CD8-positive, alpha-beta memory T cell (primary cell): ENCODE data around the gene RSU1. TPM values are rescaled to one million over a fixed set of nuclear protein-coding genes. Genes with fewer than 3 reads are reported as not detected.

Experiments used
- CTCF ChIA-PET: fragments of 350-600 bp; sonication (Branson Sonifier 250); formaldehyde crosslinking; loops from one replicate; lab custom pipeline; 2021; ENCODE audit warnings: antibody characterized with exemption; lab: Charles Lee
- POLR2A ChIA-PET: fragments of 350-600 bp; sonication (Branson Sonifier 250); formaldehyde crosslinking; loops from one replicate; lab custom pipeline; 2021; ENCODE audit warnings: antibody characterized with exemption; lab: Charles Lee
- DNase-seq, 5 donors: peaks; one replicate each; pipeline versions ENCODE4 v3.0.0 to v3.0.0-alpha.2; 2020 to 2022; ENCODE audit warnings: mixed read lengths in 1 of 5
- H3K27ac ChIP-seq: one replicate; pipeline ENCODE4 v1.7.0; 2013; ENCODE audit warnings: low read depth, mild to moderate bottlenecking, low read length, moderate library complexity
- H3K27me3 ChIP-seq: 2 replicates; pipeline ENCODE4 v1.7.0; 2013; ENCODE audit warnings: low read length, mild to moderate bottlenecking; ENCODE audit not compliant: insufficient read depth, poor library complexity, severe bottlenecking
- H3K36me3 ChIP-seq: 2 replicates; pipeline ENCODE4 v1.7.0; 2013; ENCODE audit warnings: mild to moderate bottlenecking, low read length, moderate library complexity; ENCODE audit not compliant: insufficient read depth
- H3K4me1 ChIP-seq: 2 replicates; pipeline ENCODE4 v1.7.0; 2013; ENCODE audit warnings: mild to moderate bottlenecking, low read length, moderate library complexity; ENCODE audit not compliant: insufficient read depth
- H3K4me3 ChIP-seq: 2 replicates; pipeline ENCODE4 v1.7.0; 2013; ENCODE audit warnings: mild to moderate bottlenecking, low read length
- H3K9me3 ChIP-seq: 2 replicates; pipeline ENCODE4 v1.7.0; 2013; ENCODE audit warnings: mild to moderate bottlenecking, low read length
- H3K27ac Mint-ChIP-seq, 8 donors: one replicate each; pipeline ENCODE4 v1.8.0; 2020 to 2021; ENCODE audit warnings: mixed read lengths in 8 of 8, mild to moderate bottlenecking in 6 of 8, inconsistent platforms in 3 of 8, moderate library complexity in 3 of 8
- H3K27me3 Mint-ChIP-seq, 2 donors: one replicate each; pipeline ENCODE4 v1.8.0; 2020 to 2021; ENCODE audit warnings: mixed read lengths in 2 of 2, mild to moderate bottlenecking in 1 of 2, moderate library complexity in 1 of 2
- H3K36me3 Mint-ChIP-seq, 3 donors: one replicate each; pipeline ENCODE4 v1.8.0; 2020 to 2021; ENCODE audit warnings: mixed read lengths in 3 of 3, inconsistent platforms in 1 of 3, mild to moderate bottlenecking in 1 of 3
- H3K4me1 Mint-ChIP-seq, 3 donors: one replicate each; pipeline ENCODE4 v1.8.0; 2020 to 2021; ENCODE audit warnings: mixed read lengths in 3 of 3, inconsistent platforms in 1 of 3, mild to moderate bottlenecking in 1 of 3
- H3K4me3 Mint-ChIP-seq, 7 donors: one replicate each; pipeline ENCODE4 v1.8.0; 2020 to 2021; ENCODE audit warnings: mixed read lengths in 7 of 7, mild to moderate bottlenecking in 6 of 7, moderate library complexity in 4 of 7, inconsistent platforms in 2 of 7
- H3K9me3 Mint-ChIP-seq, 5 donors: one replicate each; pipeline ENCODE4 v1.8.0; 2020 to 2022; ENCODE audit warnings: mixed read lengths in 5 of 5, mild to moderate bottlenecking in 3 of 5, moderate library complexity in 2 of 5, inconsistent platforms in 1 of 5
- polyA plus RNA-seq: library from polyadenylated mRNA; unstranded; fragments of 300-500 nt; fragmentation: Illumina TruSeq; gene quantifications from one replicate; pipeline ENCODE4 v1.2.3, GENCODE V29; 2021
- total RNA-seq, 2 experiments: library from RNA; stranded (reverse); gene quantifications; one replicate each; pipeline ENCODE4 v1.2.3, GENCODE V29; 2021

RSU1 gene
- total and polyA plus RNA-seq, 3 experiments from 2014 or later = 66.4 to 132 (median 68.5) TPM

GRCh38 chr10:16606421-16606820 lies 210.8 kb downstream of the RSU1 start:
- POLR2A ChIA-PET = no interaction called here

GRCh38 chr10:16603308-16603707 lies 213.9 kb downstream of the RSU1 start:
- ChIA-PET POLR2A (no interaction called here), CTCF (no interaction called here)
- H3K27ac ChIP-seq = no peak overlapping the region
- H3K9me3 Mint-ChIP-seq = no peaks in the 10 kb centered on the region
- H3K27me3 Mint-ChIP-seq = no peaks in the 10 kb centered on the region
- no peaks in the 10 kb centered on the region for H3K9me3 ChIP-seq
- H3K27me3 ChIP-seq = no peaks in the 10 kb centered on the region
- no peak overlapping the region for H3K4me3 Mint-ChIP-seq
- no peak overlapping the region for H3K4me3 ChIP-seq
- H3K36me3 Mint-ChIP-seq = peaks cover 23 to 55% (median 48%) of the 10 kb centered on the region in 3 donors
- H3K27ac Mint-ChIP-seq = no peak overlapping the region
- peaks cover 0 to 3% (median 0%) of the 10 kb centered on the region in 3 donors for H3K4me1 Mint-ChIP-seq
- no peaks in the 10 kb centered on the region for H3K36me3 ChIP-seq
- DNase-seq = no peak
- no peaks in the 10 kb centered on the region for H3K4me1 ChIP-seq

More at GRCh38 chr10:16606421-16606820, 210.8 kb downstream of the RSU1 start:
- no peaks in the 10 kb centered on the region for H3K9me3 ChIP-seq
- CTCF ChIA-PET = no interaction called here
- H3K4me1 ChIP-seq = no peaks in the 10 kb centered on the region
- Mint-ChIP-seq H3K9me3 (no peaks in the 10 kb centered on the region), H3K4me3 (no peak overlapping the region), H3K36me3 (peaks cover 17 to 48% (median 36%) of the 10 kb centered on the region in 3 donors), H3K27ac (no peak overlapping the region), H3K4me1 (peaks cover 0 to 1% (median 0%) of the 10 kb centered on the region in 3 donors), H3K27me3 (no peaks in the 10 kb centered on the region)
- no peak overlapping the region for H3K27ac ChIP-seq
- no peaks in the 10 kb centered on the region for H3K27me3 ChIP-seq
- H3K4me3 ChIP-seq = no peak overlapping the region
- H3K36me3 ChIP-seq = no peaks in the 10 kb centered on the region
- DNase-seq = no peak

- Mint-ChIP-seq H3K27ac (peak overlapping the region in 1 of 8 donors; percentile 13), H3K4me3 (no peak overlapping the region), H3K36me3 (peaks cover 28 to 62% (median 49%) of the 10 kb centered on the region in 3 donors), H3K27me3 (no peaks in the 10 kb centered on the region), H3K4me1 (peaks cover 0 to 3% (median 0%) of the 10 kb centered on the region in 3 donors), H3K9me3 (no peaks in the 10 kb centered on the region)
- no peaks in the 10 kb centered on the region for H3K27me3 ChIP-seq
- H3K4me1 ChIP-seq = no peaks in the 10 kb centered on the region
- H3K4me3 ChIP-seq = no peak overlapping the region
- no peak overlapping the region for H3K27ac ChIP-seq
- CTCF ChIA-PET = no interaction called here
- no peaks in the 10 kb centered on the region for H3K9me3 ChIP-seq
- DNase-seq = no peak
- no peaks in the 10 kb centered on the region for H3K36me3 ChIP-seq
- POLR2A ChIA-PET = no interaction called here
Observed at GRCh38 chr10:16602104-16602775, 215.0 kb downstream of the RSU1 start.

GRCh38 chr10:16599662-16600061 lies 217.6 kb downstream of the RSU1 start:
- H3K36me3 ChIP-seq = no peaks in the 10 kb centered on the region
- H3K9me3 ChIP-seq = no peaks in the 10 kb centered on the region
- no peak for DNase-seq
- H3K4me1 ChIP-seq = no peaks in the 10 kb centered on the region
- H3K4me3 Mint-ChIP-seq = no peak overlapping the region
- ChIA-PET POLR2A (no interaction called here), CTCF (no interaction called here)
- no peaks in the 10 kb centered on the region for H3K27me3 Mint-ChIP-seq
- peaks cover 29 to 65% (median 57%) of the 10 kb centered on the region in 3 donors for H3K36me3 Mint-ChIP-seq
- H3K4me1 Mint-ChIP-seq = peaks cover 0 to 3% (median 0%) of the 10 kb centered on the region in 3 donors
- H3K4me3 ChIP-seq = no peak overlapping the region
- no peaks in the 10 kb centered on the region for H3K27me3 ChIP-seq
- peak overlapping the region in 1 of 8 donors; percentile 78 for H3K27ac Mint-ChIP-seq
- H3K9me3 Mint-ChIP-seq = no peaks in the 10 kb centered on the region
- H3K27ac ChIP-seq = no peak overlapping the region

- no peaks in the 10 kb centered on the region for H3K27me3 ChIP-seq
- Mint-ChIP-seq H3K4me3 (no peak overlapping the region), H3K27me3 (no peaks in the 10 kb centered on the region), H3K36me3 (peaks cover 36 to 71% (median 70%) of the 10 kb centered on the region in 3 donors), H3K4me1 (peaks cover 0 to 3% (median 0%) of the 10 kb centered on the region in 3 donors), H3K27ac (peak overlapping the region in 1 of 8 donors; percentile 87), H3K9me3 (peaks cover 0 to 11% (median 0%) of the 10 kb centered on the region in 5 donors)
- H3K27ac ChIP-seq = no peak overlapping the region
- peaks cover 5% of the 10 kb centered on the region for H3K36me3 ChIP-seq
- no peak for DNase-seq
- H3K9me3 ChIP-seq = no peaks in the 10 kb centered on the region
- H3K4me3 ChIP-seq = no peak overlapping the region
- POLR2A ChIA-PET = no interaction called here
- CTCF ChIA-PET = no interaction called here
- H3K4me1 ChIP-seq = no peaks in the 10 kb centered on the region
Observed at GRCh38 chr10:16597656-16598055, 219.6 kb downstream of the RSU1 start.

- no peak overlapping the region for H3K27ac Mint-ChIP-seq
- no peak overlapping the region for H3K4me3 Mint-ChIP-seq
- POLR2A ChIA-PET = no interaction called here
- H3K4me3 ChIP-seq = no peak overlapping the region
- H3K27ac ChIP-seq = no peak overlapping the region
- CTCF ChIA-PET = no interaction called here
- no peaks in the 10 kb centered on the region for H3K27me3 ChIP-seq
- no peak for DNase-seq
- peaks cover 27 to 53% (median 48%) of the 10 kb centered on the region in 3 donors for H3K36me3 Mint-ChIP-seq
- no peaks in the 10 kb centered on the region for H3K4me1 Mint-ChIP-seq
- H3K9me3 ChIP-seq = no peaks in the 10 kb centered on the region
- peaks cover 5% of the 10 kb centered on the region for H3K36me3 ChIP-seq
- peaks cover 0 to 25% (median 2%) of the 10 kb centered on the region in 5 donors for H3K9me3 Mint-ChIP-seq
- no peaks in the 10 kb centered on the region for H3K4me1 ChIP-seq
- H3K27me3 Mint-ChIP-seq = no peaks in the 10 kb centered on the region
Observed at GRCh38 chr10:16592378-16592777, 224.8 kb downstream of the RSU1 start.

GRCh38 chr10:16586358-16587138 lies 230.7 kb downstream of the RSU1 start:
- Mint-ChIP-seq H3K27ac (no peak overlapping the region), H3K27me3 (peaks cover 5% of the 10 kb centered on the region in 2 donors), H3K4me3 (no peak overlapping the region), H3K9me3 (peaks cover 0 to 8% (median 3%) of the 10 kb centered on the region in 5 donors), H3K36me3 (peaks cover 2 to 5% (median 2%) of the 10 kb centered on the region in 3 donors), H3K4me1 (peaks cover 0 to 3% (median 0%) of the 10 kb centered on the region in 3 donors)
- no peaks in the 10 kb centered on the region for H3K4me1 ChIP-seq
- no peaks in the 10 kb centered on the region for H3K36me3 ChIP-seq
- no peaks in the 10 kb centered on the region for H3K9me3 ChIP-seq
- no peak overlapping the region for H3K4me3 ChIP-seq
- ChIA-PET POLR2A (no interaction called here), CTCF (no interaction called here)
- DNase-seq = no peak
- no peak overlapping the region for H3K27ac ChIP-seq
- H3K27me3 ChIP-seq = no peaks in the 10 kb centered on the region

- POLR2A ChIA-PET = no interaction called here
Observed at GRCh38 chr10:16585103-16585502, 232.1 kb downstream of the RSU1 start.

More at GRCh38 chr10:16585103-16585502, 232.1 kb downstream of the RSU1 start:
- H3K4me1 Mint-ChIP-seq = peaks cover 0 to 3% (median 0%) of the 10 kb centered on the region in 3 donors
- Histone ChIP-seq H3K9me3 (no peaks in the 10 kb centered on the region), H3K27ac (no peak overlapping the region), H3K27me3 (no peaks in the 10 kb centered on the region), H3K36me3 (no peaks in the 10 kb centered on the region), H3K4me1 (no peaks in the 10 kb centered on the region), H3K4me3 (no peak overlapping the region)
- peaks cover 10 to 17% of the 10 kb centered on the region in 2 donors for H3K27me3 Mint-ChIP-seq
- H3K4me3 Mint-ChIP-seq = no peak overlapping the region
- H3K27ac Mint-ChIP-seq = no peak overlapping the region
- peaks cover 0 to 12% (median 4%) of the 10 kb centered on the region in 5 donors for H3K9me3 Mint-ChIP-seq
- no peak for DNase-seq
- CTCF ChIA-PET = no interaction called here
- no peaks in the 10 kb centered on the region for H3K36me3 Mint-ChIP-seq
